GM18951 (cell line): ENCODE measurements around the gene PTPRN2.

Experiments used
- POLR2A ChIP-seq: IDR thresholded peaks from 4 replicates; pipeline ENCODE4 v1.6.1; 2011; ENCODE audit warnings: mild to moderate bottlenecking; ENCODE audit not compliant: insufficient read length, insufficient read depth; ENCODE audit errors: extremely low read depth
- in situ Hi-C: fragments of 300-500 bp; cut with MboI; formaldehyde crosslinking; loops from one replicate; pipeline ENCODE4 v1.12.0; 2022; ENCODE audit warnings: low sequenced_read_pairs, mixed read lengths, inconsistent platforms; ENCODE audit not compliant: unreplicated experiment

PTPRN2 gene

DNA sequence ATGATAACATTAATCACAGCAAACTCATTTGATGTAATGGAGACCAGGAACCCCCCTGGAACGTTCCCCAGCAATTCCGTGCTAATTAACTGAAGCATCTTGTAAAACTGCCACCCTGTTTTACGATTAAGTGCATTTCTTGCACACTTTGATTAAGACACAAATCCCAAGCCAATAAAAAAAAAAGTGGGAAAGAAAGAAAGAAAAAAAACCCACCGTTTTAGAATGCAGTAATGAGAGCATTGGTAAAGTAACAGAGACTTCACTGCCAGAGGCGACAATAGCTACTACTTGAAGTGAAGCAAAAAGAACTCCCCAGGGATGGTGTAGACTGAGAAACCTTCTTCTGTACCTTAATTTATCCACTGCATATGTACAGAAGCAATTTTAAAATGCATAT is 616.1 kb downstream of the PTPRN2 start:
- in situ Hi-C loops, result no loop called here
- TF ChIP-seq POLR2A, result no peak

DNA sequence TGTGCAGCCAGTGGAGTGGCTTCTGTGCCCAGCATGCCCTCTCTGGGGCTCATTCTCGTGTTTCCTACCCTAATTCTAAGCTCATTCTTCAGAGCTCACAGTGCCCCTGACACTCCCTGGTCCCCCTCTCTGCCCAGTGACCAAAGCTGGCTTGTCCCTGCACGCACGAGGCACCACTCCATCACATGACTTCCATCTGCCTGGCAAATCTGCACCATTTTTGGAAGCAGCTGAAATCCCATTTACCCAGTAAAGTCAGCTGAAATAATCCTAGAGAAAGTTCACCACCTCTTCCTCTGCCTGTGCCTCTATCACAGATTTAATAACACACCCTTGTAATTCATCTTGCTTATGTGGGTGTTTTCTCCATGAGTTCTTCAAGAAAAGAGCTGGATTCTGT is 616.9 kb downstream of the PTPRN2 start:
- TF ChIP-seq POLR2A, result no peak
- in situ Hi-C loops, result no loop called here

DNA sequence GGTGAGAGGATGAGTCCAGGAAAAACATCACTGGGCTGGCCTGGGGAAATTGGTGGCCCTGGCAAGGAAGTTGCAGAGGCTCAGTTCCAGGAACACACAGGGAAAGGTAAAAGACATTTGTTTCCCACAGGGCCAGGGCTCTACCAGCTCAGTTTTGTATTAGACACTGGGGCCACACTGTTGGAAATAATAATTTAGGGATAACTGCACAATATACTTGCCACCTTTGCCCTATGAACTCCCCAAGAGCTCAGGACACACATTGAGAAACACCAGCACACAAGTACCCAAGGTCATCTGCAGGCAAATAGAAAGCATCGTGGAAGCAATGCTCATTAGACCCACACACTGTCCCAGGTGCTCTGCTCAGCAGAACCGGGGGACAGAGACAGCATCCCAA is 617.6 kb downstream of the PTPRN2 start:
- in situ Hi-C loops, result no loop called here
- TF ChIP-seq POLR2A, result no peak

DNA sequence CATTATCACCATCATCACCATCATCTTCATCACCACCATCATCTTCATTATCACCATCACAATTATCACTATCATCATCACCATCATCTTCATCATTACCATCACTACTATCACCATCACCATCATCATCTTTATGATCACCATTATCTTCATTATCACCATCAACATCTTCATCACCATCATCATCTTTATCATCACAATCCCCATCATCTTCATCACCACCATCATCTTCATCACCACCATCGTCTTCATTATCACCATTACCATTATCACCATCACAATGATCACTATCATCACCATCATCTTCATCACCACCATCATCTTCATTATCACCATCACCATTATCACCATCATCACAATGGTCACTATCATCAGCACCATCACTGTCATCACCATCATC is 621.1 kb downstream of the PTPRN2 start:
- in situ Hi-C loops, result no loop called here
- no peak for TF ChIP-seq POLR2A

DNA sequence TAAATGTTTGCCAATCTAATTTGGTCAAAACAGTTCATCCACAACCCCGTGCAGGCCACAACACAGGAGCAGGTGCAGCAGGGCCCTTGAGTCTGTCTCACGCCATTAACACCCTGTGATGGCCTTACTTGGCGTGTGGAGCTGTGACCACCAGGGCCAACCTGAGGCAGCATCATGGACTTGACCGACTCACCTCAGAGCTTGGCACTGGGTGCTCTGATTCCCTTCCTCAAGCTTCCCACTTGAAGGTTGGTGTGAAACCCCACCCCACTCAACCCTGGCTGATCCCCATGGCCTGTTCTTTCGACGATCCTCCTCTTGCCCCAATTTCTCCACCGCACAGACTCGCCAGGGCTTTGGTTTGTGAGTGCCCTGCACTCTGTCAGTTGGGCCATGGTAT is 623.1 kb downstream of the PTPRN2 start:
- no peak for TF ChIP-seq POLR2A
- in situ Hi-C loops, result no loop called here

DNA sequence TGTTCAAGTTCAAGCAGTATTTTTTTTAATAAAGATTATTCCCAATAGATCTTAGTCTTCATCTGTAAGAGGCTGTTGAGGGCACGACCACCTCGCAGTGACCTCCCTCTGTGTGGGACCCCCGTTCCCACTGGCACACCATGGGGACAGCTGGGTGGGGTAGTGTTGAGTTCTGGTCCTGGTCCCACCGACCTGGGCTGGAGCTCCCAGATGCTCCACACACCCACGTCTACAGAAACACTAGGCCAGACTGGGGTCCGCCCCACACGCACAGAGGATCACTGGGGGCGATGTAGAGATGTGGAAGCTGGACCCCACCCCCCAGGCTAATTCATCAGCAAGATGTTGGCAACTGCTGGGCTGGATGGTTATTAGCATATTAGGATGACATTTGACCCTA is 623.6 kb downstream of the PTPRN2 start:
- no peak for TF ChIP-seq POLR2A
- in situ Hi-C loops, result no loop called here

DNA sequence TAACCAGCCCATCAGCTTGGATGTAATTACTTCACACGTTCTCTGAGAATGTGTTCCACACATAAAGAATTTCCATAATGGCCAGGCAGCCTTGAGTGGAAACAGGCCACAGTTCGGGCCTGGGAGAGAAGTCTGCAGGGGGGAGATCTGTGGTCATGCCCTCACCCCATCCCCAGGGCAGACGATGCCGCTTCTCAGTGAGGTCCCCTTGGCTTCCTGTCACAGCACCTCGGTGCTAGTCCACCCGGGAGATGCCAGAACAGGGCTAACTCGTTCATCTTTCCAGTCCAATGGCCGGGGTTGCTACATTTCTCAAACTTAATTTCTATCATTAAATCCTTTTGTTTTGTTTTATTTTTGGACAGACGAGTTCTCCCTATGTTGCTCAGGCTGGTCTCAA is 624.1 kb downstream of the PTPRN2 start:
- in situ Hi-C loops, result no loop called here
- TF ChIP-seq POLR2A, result no peak

DNA sequence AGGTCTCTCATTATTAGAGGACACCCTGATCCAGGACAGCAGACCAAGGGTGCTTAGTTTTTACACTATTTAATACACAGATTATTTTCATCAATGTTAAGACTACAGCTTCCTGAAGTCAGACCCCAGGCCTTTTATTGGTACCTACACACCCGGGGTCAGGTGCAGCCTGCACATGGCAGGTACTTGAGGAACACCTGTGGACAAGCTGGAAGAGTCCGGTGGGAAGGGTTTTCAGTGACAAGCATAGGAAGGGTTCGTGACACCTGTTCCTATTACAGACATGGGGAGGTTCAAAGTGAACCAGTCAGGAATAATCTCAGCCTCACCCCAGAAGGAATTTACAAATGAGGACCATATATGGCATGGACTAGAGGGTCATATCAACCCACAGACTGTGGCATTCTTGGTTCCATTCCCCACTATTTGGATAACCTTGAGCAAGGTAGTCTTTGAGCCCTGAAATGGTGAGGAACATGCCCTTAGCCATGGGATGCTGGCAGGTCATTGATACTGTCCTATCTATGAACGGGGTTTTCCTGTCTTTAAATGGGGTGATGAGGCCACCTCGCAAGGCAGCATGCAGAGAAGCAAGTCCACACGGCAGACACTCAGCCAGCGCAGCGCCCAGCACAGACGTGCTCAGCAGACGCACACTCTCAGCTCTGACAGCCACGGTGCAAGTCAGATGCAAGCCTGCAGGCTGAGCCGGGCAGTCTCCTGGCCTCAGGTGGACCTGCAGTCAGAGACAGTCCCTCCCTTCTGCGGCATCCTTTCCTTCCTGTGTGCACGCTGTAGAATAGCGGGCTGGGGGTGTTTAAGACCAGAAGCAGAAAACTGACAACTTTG is 624.9 kb downstream of the PTPRN2 start:
- in situ Hi-C loops, result no loop called here
- no peak for TF ChIP-seq POLR2A

DNA sequence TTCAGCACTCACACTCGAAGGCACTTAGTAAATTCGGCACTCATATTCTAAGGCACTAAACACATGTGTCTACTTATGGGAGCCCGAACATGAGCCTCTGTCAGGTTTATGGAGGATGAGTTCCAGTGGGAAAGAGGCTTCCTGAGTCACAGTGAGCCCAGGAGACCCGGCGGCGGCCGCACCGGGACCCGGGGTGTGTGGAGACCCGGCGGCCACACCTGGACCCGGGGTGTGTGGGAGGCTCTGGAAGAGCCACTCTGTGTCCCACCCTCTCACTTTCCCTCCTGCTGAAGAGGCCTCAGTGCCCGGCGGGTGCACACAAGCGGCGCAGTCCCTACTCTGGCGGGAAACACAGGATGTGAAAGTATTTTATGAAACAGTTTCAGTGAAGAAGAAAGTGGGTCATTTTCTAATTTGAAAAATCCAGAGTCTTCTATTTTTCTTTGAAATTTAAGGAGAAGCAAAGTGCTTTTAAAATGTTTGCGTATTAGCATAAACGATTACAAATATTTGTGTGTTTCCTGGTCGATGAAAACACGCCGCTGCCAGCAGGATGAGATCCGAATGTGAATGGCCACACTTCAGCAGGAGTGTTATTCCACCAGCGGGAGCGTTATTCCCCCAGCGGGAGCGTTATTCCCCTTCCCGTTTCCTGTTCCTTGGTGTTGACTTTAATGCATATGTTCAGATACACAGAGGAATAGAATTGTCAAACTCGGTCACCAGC is 625.7 kb downstream of the PTPRN2 start:
- in situ Hi-C loops, result no loop called here
- TF ChIP-seq POLR2A, result no peak

DNA sequence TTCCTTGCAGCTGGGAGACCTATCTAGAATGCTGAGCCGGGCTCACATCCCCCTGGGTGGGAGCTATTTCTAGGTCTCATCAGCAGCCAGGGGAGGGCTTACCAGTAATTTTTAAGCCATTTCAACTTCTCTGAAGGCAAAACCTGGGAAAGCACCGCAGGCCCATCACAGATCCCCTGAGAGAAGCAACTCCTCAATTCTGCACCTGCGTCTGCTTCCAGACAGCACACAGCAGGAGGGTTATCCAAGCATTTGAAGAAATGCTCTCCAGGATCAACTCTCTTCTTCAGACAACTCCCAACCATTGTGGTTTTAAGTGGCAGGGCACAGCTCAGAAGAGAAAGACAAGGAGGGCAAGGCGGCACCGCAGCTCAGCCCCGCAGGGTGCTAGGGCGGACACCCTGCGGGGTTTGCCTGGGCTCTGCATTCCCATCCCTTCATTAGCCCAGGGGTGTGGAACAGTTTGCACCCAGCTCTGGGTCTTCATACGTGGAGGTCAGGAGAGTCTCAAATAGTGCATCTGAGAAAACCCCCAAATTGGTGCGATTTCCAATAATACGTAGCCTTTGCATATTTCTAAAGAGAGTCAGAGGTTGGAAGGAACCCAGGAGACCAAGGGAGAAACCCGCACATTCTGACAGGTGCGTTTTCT is 632.1 kb downstream of the PTPRN2 start:
- in situ Hi-C loops, result no loop called here
- TF ChIP-seq POLR2A, result no peak

DNA sequence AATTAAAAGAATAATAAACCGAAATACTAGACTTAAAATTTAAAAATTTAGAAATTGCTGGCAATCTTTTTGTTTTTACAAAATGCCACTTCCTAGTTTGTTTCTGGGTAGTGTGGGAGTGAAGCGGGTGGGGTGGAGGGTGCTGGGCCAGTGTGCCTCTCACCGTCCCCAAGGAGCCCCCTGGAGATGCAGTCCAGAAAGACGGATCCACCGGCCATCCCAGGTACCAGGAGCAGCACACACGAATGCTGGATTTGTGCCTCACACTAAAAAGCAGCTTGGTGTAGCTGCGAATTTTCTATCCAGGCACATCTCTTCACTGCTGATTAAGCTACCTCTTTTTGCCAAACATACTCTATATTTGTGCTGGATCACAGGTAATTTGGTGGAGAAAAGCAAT is 632.7 kb downstream of the PTPRN2 start:
- in situ Hi-C loops, result no loop called here
- TF ChIP-seq POLR2A, result no peak

DNA sequence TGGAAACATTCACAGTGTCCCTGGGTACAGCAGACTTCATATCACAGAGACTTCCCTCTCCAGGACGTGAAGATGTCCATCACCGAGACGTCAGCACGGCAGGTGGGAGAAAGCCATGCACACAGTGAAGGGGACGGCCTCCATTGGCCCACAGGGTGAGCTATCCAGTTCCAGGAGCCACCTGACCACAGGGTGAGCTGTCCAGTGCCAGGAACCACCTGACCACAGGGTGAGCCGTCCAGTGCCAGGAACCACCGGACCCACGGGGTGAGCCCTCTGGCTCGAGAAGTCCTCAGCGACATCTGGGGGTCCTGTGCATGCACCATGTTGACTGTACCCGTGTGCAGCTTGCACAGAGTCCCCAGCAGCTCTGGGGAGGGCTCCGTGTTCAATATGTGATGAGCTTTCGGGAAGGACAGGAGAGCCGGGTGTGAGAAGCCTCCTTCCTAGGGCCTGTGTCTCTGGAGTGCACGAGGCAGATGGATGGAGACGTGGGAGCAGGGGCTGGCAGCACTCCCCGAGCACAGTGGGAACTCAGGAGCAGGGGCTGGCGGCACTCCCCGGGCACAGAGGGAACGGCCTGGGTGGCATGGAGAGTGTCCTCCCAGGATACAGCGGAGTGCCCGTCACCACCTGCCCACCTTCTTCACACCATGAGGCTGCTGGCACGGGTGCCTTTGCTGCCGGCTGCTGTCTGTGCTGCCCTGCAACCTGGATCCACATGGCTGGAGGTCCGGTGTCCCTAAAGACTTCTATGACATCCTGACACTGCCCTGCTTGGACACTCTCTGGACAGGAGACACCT is 634.6 kb downstream of the PTPRN2 start:
- TF ChIP-seq POLR2A, result no peak
- in situ Hi-C loops, result no loop called here

DNA sequence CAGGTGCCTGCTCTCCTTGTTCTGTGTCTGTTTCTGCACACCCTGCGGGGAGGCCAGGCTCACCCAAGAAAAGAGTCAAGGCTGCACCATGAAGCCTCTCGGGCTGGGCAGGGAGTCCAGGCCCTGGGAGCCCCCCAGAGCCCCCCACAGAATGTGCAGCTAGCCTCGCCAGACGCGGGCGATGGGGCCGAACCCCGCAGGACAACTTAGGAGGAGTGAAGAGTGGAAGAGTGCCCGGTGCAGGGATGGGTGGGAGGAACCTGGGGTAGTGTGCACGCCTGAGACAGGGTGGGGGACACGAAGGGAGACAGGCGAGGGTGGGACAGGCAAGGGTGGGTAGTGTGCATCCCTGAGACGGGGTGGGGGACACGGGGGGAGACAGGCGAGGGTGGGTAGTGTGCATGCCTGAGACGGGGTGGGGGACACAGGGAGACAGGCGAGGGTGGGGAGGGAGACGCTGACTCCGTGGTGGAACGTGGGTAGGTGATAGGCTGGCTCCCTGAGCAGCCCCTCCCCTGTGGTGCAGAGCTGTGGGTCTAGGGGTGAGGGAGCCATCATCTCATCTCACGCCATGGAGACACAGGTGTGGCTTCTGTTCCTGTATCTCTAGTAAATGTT is 635.5 kb downstream of the PTPRN2 start:
- in situ Hi-C loops, result no loop called here
- TF ChIP-seq POLR2A, result no peak
